ENCODE measurements around the gene LHFPL3.
A peak's percentile ranks its signal among the peaks of the same experiment; 100 is the strongest.
"Not testable (repeated sequence)": the region's sequence is repeated elsewhere in the genome, so short reads cannot be mapped to it uniquely, and the experiment has no call there.

LHFPL3 gene

DNA sequence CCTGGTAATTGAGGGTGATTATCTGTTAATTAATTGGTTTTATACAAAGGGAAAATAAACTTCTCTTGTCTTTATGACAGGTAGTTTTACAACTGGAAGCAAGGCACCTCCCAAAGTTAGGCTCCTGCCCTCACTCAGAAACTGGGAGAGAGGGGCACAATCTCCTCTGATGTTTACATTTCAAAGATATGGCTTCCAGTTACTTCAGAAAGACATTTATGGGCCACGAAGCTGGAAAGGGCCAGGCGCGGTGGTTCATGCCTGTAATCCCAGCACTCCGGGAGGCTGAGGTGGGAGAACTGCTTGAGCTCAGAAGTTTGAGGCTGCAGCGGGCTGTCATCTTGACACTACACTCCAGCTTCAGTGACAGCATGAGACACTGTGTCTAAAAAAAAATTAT, 570.0 kb downstream of the LHFPL3 start:
- no peak for DNase-seq (ENCODE audit: low spot score)

DNA sequence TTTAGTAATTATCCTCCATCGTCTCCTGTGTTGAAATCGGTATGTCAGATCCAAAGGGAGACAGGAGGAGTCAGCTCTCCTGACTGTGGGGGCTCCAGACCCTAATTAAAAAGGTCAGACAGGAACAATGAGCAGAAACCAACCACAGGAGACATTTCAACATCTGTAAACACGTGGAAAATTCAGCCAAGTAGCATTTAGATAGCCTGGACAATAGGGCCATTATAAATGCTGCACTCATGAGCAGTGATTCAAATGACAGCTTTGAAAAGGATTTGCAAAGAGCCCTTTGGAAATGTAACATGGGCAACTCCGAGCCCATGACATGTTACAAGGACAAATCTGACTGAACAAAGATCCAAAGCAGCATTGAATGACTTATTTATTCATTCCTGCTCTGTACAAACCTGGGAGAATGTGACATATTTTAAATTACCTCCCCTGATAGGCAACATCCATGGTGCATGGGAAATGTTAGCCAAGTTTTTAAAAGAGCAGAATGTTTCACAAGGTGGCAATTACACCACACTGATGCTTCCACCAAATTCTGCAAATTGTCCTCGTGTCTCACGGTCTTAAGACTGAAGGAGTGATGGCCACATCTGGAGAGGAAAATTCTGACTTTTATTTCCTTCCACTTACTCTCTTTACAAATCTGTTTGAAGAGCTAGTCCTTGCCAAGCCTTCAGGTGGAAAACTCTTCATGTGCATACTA, 572.3 kb downstream of the LHFPL3 start:
- no peak for DNase-seq (ENCODE audit: low spot score)

DNA sequence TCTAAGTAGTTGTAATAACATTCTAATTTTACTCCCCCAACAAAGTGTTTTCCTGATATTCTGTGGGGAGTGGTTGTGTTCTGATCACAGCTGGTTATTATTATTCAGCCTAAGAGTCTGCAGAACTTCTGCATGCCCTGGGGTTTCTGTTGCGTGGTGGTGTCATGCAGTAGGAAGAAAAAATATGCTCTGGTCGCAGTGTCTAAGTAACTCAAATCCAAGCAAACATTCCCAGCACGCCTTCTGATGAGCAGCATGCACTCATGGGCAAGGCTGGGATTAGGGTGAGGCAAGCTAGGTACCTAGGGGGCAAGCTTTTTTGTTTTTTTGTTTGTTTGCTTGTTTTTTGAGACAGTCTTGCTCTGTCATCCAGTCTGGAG, 572.8 kb downstream of the LHFPL3 start:
- no peak for DNase-seq (ENCODE audit: low spot score)

DNA sequence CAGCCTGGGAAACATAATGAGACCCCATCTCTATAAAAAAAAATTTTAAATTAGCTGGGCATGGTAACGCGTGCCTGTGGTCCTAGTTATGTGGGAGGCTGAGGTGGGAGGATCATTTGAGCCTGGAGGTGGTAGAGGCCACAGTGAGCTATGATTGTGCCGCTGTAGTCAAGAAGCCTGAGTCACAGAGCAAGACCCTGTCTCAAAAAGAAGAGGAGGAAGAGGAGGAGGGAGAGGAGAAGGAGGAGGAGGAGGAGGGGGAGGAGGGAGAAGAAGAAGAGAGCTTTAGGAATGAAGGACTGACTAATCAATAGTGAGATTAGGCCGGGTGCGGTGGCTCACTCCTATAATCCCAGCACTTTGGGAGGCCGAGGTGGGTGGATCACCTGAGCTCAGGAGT, 573.8 kb downstream of the LHFPL3 start:
- no peak for DNase-seq (ENCODE audit: low spot score)

DNA sequence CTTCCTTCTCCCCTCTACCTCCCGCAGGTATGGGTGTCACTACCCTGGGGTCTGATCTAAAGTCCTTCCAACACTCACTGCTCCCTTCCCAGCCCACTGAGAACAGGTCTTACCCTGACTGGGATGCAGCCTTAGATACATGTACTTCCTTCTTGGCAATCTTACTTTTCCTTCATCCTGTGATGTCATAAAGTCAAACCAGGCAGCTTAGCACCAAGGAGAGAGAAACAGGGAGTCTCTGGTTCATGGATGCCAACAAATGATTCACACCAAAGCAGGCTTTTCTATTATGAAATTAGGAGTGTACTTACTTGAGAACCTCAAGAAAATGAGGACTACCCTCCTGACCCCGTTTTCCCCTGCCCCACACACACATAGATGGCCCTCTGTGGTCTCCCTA, 574.6 kb downstream of the LHFPL3 start:
- no peak for DNase-seq (ENCODE audit: low spot score)

DNA sequence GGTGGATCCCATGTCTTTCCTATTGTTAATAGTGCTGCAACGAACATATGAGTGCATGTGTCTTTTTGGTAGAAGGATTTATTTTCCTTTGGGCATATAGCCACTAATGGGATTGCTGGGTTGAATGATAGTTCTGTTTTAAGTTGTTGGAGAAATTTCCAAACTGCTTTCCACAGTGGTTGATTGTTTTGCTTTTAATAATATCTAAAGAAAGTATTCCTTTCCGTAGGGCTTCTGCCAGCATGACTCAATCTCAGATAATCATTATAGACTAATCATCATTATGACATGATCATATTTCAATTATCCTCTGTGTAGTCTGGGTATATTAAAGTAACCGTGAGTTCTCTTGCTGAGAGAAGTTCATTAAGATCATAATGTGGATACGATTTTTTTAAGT, 575.4 kb downstream of the LHFPL3 start:
- no peak for DNase-seq (ENCODE audit: low spot score)

DNA sequence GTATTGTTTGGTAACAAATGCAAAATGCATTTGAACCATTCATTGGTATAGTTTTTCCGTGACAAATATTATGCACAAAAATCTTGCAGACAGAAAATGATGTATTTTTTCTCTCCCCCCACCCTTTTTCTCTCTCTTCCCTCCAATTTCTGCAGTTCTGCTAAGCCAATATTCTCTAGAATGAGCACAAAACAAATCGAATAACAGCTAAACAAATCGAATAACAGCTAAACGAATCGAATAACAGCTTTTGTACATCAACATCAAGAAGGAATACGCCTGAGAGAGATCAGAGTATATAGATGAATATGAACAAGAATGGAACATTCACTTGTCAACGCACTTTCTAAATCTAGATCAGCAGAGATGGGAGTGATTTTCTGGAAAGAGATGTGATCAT, 577.6 kb downstream of the LHFPL3 start:
- DNase-seq (ENCODE audit: low spot score) = no peak

DNA sequence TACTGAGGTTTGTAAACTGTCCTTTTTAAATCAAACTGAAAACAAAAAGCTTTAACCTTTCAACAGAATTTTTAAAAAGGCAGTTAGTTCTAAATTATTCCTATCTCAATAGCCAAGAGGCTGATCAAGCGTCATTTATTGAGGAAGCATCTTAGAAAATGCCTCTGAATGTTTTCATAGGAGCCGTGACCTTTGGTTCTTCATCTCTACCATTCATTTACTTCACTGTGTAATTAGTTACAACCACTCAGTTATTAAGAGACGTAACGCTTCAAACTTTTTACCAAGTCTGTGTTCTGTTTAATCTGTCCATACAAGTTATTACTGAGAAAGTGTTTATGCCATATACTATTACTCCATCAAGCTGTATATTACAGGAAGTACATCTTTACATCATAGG, 578.2 kb downstream of the LHFPL3 start:
- DNase-seq (ENCODE audit: low spot score) = no peak

DNA sequence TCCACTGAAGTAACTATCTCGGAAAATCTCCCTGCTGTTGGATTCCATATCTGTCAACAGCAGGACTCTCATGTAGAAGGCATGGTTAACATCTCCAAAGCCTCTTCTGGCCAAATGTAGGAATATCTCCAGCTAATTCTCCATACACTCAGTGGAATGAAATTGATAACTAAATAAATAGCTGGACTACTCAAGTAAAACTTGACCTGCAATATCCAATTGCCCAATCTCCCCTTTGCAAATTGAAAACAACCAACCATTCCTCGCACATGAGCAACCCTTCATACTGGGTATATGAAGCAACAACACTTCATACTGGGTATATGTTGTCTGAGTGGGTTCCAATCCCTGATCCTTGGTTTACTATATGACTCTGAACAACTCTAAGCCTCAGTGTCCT, 580.2 kb downstream of the LHFPL3 start:
- DNase-seq (ENCODE audit: low spot score) = no peak

DNA sequence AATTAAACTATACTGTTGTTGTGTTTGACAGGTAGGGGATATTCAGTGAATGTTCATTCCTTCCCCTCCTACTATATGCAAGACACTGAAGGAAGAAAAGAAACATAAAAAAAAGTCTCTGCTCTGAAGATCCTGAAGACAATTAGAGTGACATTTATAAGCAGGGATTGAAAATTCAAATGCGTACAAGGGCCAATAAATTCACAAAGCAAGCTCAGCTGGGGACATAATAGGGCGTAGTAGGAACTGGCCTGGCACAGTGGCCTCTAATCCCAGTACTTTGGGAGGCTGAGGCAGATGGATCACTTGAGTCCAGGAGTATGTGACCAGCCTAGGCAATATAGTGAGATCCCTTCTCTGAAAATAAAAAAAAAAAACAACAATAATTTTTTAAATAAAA, 580.7 kb downstream of the LHFPL3 start:
- DNase-seq (ENCODE audit: low spot score) = no peak

DNA sequence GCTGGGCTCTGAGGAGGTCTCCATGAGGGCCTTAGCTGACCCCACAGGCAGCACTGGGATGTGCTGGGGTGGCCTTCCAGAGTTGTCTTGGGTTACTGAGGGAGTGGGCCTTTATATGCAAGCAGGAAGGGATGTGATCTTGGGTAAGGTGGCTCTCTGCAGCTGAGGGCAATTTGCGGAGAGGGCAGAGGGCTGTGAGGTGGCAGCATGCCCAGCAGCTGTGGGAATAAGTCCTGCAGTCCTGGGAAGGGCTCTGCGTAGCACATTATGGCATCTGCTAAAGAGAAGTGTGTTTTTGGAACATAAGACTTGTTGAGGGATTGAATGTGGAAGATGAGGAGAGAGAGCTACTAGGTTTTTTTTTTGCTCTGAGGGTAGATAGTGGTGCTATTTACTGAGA, 586.0 kb downstream of the LHFPL3 start:
- no peak for DNase-seq (ENCODE audit: low spot score)

DNA sequence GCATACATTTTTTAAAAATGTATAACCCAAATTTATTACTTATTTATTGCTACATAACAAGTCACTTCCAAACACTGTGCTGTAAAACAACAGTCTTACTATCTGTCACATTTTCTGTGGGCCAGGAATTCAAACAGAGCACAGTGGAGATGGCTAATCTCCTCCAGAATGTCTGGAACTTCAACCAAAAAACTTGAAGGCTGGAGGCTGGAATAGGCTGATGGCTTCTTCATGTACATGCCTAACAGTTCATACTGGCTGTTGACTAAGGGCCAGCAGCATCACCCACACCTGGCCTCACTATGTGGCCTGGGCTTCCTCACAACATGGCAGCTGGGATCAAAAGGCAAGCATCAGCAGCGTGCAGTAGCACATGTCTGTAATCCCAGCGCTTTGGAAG, 593.2 kb downstream of the LHFPL3 start:
- DNase-seq (ENCODE audit: low spot score) = no peak

DNA sequence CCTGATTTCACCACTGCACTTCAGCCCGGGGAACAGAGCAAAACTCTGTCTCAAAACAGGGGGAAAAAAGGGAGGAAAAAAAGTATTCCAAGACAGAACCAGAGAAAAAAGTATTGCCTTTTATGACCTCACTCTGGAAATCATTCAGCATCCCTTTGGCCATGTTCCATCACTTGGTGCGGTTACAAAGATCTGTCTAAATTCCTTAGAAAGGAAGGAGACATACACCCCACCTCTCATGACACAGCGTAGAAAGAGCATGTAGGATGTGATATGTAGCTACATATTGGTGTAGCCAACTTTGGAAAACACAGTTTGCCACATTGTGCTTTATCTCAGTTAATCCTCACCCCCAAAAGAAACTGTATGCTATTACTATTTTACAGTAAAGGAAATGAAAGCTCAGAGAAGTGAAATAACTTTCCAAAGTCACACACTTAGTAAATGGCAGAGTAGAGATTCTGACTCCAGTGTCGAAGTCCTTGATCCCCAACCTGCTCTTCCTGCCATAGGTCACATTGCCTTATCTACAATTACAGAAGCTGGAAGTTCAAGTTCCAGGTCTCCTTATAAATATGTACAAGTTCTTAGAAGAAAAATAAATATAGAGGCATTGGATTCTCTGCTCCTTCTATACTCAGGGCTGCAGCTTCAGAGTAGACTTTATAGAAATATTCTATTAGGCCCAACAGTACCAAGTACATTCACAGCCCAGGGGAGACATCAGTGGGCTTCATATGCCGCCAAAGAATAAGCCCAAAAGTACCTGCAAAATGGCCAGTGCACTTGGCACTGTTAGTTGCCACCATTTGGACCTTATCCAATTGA, 594.0 kb downstream of the LHFPL3 start:
- no peak for DNase-seq (ENCODE audit: low spot score)

DNA sequence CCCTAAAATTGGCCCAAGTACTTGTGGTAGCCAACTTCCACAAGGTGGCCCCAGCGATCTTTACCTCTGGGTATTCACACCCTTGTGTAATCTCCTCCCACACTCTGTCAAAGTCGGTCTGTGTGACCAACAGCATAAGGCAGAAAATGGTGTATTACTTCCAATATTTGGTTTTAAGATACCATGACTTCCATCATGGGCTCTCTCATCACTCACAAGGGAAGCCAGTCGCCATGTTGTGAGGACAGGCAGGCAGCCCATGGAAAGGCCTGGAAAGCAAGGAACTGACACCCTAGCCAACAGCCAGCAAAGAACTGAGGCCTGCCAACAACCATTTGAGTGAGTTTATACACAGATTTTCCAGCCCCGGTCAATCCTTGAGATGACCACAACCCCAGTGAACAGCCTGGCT, 594.6 kb downstream of the LHFPL3 start:
- DNase-seq (ENCODE audit: low spot score) = peak; percentile 61

DNA sequence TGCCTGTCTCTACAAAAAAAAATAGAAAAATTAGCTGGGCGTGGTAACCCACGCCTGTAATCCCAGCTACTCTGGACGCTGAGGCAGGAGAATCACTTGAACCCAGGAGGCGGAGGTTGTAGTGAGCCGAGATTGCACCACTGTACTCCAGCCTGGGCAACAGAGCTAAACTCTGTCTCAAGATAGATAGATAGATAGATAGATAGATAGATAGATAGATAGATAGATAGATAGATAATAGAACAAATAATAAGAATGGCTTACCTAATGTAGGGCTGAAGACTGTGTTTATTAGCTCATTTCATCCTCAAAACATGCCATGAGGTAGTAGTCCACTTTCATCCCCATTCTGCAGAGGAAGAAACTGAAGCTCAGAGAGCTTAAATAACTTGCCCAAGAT, 597.8 kb downstream of the LHFPL3 start:
- not testable (repeated sequence) for DNase-seq (ENCODE audit: low spot score)

DNA sequence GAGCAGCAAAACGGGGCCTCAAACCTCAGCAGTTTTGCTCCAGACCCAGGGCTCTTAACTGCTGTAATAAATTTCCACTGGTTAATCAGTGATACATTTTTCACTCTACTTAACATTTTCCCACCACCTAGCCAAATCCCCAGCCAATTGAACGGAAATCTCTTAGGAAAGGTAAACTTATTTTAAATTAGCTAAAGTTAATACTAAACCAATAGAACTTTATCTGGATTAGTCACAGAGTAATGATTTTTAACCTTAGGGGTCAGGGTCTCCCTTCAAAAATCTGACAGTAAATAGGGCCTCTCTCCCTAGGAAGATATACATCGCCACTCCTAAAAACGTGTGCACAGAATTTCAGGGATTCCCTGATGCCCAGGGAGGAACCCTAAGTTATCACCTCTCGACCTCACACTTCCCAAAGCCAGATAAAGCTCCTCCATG, 598.2 kb downstream of the LHFPL3 start:
- DNase-seq (ENCODE audit: low spot score) = no peak

DNA sequence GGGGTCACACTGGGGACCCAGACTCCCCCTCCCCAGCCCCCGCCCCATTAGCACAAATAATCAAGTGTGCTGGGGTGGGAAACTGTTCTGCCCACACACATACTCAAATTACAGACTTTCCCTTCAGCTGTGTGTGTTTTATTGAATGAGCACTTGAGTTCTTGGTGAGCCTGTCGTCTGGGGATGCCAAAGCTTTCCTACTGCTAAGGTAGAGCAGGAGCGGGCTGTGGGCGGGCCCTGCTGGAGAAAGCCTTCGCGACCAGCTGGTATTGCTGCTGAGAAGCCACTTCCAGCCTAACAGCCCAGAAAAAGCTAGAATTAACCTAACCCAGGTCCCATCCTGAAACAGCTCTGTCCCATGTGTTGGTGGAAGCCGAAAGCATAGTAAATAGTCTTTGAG, 598.7 kb downstream of the LHFPL3 start:
- DNase-seq (ENCODE audit: low spot score) = no peak

DNA sequence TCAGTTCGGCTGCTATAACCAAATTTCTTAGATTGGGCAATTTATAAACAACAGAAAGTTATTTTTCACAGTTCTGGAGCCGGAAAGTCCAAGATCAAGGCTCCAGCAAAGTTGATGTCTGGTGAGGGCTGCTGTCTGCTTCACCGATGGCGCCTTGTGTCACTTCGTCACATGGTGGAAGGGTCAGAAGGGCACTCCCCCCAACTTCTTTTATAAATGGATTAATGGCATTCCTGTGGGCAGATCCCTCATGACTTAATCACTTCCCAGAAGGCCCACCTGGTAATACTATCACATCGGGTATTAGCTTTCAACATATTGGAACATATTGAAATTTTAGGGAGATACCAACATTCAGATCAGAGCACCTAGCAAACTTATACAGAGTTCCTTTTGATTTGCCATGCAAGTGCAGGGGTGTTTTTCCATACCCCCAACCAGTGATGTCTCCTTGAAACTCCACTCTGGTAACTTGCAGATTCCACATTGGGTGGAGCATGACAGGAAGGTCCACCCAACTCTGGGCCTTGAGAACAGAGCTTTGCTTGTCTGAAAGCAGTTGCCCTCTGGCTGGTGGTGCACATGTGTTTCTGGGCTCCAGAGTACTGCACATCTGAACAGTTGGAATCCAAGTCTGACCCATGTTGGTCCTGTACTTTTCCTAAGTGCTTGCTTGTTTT, 600.5 kb downstream of the LHFPL3 start:
- no peak for DNase-seq (ENCODE audit: low spot score)

DNA sequence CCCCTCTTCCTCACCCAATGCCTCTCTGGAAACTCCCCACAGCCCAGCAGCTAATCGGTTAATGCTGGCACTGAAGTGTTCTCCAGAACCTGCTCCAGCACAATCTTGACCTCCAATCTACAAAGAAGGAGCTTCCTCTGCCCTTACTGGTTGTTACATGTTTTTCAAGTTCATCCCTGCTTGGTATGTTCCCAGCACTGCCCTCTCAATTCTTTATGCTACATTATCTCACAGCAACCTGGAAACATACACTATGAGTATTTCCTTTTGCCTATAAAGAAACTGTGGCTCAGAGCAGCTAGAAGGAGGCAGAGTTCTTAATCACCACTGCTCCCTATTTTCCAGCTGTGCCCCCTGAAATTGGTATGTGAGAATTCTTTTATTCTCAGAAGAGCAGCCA, 601.5 kb downstream of the LHFPL3 start:
- no peak for DNase-seq (ENCODE audit: low spot score)

DNA sequence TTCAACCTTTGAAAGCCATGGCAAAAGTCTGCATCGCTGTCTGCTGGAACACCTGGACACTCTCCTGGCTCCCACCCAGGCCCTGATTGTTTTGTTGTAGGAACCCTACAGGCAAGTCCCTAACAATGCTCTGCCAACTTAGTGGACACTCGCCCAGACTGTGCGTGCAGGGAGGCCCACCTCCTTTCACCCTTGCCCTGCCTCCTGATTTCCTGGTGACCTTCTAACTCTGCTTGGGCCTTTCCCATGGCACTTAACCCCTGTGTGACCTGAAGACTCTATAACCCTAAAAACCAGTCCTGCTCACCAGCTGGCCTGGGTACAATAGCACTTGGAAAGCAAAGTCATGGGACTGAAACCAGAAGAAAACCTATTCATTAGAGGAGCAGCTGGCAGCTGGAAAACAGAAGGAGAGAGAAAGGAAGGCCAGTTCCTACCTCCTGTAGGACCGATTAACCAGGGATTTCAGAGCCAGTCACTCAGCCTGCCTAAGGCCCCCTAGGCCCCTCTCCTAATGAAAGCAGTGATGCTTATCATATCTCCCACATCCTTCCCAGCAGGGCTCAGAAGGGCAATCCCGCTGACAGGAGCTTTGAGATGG, 602.9 kb downstream of the LHFPL3 start:
- no peak for DNase-seq (ENCODE audit: low spot score)

DNA sequence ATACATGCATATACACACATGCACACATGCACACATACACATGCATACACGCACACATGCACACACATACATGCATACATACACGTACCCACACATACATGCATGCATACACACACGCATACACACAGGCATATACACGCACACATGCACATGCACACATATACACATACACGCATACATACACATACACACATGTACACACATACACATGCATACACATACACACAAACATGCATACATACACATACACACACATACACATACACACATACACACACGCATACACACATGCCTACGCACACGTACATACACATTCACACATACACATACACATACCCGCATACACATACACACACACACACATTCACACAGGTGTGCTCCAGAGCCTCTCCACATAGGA, 604.6 kb downstream of the LHFPL3 start:
- DNase-seq (ENCODE audit: low spot score) = no peak

DNA sequence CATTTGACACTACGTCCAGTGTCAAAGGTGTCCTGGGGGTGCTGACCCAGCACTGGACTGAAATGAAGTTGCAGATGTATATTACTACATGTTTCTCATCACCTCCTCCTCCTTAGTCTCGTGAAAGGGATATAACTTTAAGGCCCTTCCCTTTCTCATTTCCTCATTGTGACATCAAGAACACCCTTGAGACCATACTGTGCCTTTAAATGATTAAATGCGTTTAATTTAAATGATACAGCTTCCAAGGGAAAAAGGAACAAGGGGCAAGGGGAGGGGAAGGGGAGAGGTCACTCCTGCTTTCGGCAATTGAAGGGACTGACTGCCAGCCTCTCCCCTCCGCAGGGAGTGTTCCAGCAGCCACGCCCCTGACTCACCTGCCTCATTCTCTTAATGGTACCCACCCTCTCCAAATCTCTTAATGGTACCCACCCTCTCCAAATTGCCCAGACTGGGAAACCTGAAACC, 605.2 kb downstream of the LHFPL3 start:
- DNase-seq (ENCODE audit: low spot score) = peak; percentile 44

DNA sequence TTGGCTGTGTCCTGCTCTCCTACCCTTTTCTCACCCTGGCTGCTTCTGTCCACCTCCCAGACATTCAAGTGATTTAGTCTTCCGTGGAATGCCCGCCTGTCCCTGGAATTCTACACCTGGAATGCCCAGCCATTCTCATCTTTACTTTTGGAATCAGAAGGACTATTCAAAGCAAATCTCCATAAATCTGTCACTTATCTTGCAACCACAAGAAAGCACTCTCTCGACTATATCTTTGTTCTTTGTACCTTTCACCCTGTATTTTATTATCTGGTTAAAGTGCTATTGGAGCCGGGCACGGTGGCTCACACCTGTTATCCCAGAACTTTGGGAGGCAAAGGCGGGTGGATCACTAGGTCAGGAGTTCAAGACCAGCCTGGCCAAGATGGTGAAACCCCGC, 606.3 kb downstream of the LHFPL3 start:
- DNase-seq (ENCODE audit: low spot score) = no peak

Data from germinal center (tissue), 1 donor.